ENCODE measurements around the gene MYPOP.

DNA sequence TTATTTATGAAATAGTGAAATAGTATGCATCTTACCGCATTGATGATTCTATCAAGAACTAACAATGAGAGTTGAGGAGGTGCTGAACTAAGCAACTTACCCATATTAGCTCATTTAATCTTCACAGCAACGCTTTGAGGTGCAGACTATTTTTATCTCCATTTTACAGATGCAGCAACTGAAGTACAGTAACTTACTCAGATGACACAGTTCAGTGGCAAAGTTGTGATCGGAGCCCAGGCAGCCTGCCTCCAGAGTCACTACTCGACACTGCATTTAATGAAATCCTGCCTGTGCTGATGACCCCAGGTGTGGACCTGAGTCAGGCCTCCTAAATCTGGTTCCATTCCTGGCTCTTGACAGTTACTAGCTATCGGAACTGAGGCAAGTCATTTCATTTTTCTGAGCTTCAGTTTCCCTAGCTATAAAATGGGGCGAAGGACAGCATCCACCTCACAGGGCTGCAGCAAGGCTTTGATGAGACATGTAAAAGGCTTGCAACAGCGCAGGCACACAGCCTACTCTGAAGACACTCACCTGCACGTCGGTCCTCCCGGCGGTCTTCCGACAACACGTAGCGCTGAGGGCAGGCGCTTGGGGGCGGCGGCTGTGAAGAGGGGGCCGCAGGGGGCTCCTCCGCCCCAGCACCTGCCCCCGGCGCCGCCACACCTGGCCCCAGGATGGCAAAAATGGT is 1.5 kb downstream of the MYPOP start:
- TF ChIP-seq, protein P1, sequence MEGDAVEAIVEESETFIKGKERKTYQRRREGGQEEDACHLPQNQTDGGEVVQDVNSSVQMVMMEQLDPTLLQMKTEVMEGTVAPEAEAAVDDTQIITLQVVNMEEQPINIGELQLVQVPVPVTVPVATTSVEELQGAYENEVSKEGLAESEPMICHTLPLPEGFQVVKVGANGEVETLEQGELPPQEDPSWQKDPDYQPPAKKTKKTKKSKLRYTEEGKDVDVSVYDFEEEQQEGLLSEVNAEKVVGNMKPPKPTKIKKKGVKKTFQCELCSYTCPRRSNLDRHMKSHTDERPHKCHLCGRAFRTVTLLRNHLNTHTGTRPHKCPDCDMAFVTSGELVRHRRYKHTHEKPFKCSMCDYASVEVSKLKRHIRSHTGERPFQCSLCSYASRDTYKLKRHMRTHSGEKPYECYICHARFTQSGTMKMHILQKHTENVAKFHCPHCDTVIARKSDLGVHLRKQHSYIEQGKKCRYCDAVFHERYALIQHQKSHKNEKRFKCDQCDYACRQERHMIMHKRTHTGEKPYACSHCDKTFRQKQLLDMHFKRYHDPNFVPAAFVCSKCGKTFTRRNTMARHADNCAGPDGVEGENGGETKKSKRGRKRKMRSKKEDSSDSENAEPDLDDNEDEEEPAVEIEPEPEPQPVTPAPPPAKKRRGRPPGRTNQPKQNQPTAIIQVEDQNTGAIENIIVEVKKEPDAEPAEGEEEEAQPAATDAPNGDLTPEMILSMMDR (IDR thresholded peaks at IDR 0.05; ENCODE audit: low read depth, low read length, missing input control), result no peak
- TF ChIP-seq, protein P2, sequence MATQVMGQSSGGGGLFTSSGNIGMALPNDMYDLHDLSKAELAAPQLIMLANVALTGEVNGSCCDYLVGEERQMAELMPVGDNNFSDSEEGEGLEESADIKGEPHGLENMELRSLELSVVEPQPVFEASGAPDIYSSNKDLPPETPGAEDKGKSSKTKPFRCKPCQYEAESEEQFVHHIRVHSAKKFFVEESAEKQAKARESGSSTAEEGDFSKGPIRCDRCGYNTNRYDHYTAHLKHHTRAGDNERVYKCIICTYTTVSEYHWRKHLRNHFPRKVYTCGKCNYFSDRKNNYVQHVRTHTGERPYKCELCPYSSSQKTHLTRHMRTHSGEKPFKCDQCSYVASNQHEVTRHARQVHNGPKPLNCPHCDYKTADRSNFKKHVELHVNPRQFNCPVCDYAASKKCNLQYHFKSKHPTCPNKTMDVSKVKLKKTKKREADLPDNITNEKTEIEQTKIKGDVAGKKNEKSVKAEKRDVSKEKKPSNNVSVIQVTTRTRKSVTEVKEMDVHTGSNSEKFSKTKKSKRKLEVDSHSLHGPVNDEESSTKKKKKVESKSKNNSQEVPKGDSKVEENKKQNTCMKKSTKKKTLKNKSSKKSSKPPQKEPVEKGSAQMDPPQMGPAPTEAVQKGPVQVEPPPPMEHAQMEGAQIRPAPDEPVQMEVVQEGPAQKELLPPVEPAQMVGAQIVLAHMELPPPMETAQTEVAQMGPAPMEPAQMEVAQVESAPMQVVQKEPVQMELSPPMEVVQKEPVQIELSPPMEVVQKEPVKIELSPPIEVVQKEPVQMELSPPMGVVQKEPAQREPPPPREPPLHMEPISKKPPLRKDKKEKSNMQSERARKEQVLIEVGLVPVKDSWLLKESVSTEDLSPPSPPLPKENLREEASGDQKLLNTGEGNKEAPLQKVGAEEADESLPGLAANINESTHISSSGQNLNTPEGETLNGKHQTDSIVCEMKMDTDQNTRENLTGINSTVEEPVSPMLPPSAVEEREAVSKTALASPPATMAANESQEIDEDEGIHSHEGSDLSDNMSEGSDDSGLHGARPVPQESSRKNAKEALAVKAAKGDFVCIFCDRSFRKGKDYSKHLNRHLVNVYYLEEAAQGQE (IDR thresholded peaks at IDR 0.05), result no peak
- TF ChIP-seq JUND (IDR thresholded peaks at IDR 0.05) (no peak), YY1 (IDR thresholded peaks at IDR 0.05) (no peak), GABPA (IDR thresholded peaks at IDR 0.05 in 1 of 2, conservative IDR thresholded peaks at IDR 0.05 in 1 of 2) (no peak), FOXA1 (IDR thresholded peaks at IDR 0.05) (no peak)
- TF ChIP-seq, protein P3, sequence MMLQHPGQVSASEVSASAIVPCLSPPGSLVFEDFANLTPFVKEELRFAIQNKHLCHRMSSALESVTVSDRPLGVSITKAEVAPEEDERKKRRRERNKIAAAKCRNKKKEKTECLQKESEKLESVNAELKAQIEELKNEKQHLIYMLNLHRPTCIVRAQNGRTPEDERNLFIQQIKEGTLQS (IDR thresholded peaks at IDR 0.05), result no peak
- TF ChIP-seq, protein P4, sequence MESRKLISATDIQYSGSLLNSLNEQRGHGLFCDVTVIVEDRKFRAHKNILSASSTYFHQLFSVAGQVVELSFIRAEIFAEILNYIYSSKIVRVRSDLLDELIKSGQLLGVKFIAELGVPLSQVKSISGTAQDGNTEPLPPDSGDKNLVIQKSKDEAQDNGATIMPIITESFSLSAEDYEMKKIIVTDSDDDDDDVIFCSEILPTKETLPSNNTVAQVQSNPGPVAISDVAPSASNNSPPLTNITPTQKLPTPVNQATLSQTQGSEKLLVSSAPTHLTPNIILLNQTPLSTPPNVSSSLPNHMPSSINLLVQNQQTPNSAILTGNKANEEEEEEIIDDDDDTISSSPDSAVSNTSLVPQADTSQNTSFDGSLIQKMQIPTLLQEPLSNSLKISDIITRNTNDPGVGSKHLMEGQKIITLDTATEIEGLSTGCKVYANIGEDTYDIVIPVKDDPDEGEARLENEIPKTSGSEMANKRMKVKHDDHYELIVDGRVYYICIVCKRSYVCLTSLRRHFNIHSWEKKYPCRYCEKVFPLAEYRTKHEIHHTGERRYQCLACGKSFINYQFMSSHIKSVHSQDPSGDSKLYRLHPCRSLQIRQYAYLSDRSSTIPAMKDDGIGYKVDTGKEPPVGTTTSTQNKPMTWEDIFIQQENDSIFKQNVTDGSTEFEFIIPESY (IDR thresholded peaks at IDR 0.05), result no peak
- TF ChIP-seq, protein P5, sequence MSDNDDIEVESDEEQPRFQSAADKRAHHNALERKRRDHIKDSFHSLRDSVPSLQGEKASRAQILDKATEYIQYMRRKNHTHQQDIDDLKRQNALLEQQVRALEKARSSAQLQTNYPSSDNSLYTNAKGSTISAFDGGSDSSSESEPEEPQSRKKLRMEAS (IDR thresholded peaks at IDR 0.05), result no peak
